T-helper 1 cell treated with Interleukin-12 subunit alpha and Interleukin-12 subunit beta and Interleukin-4 antibody, amounts not matched to agents 30 μg/mL and 1 μg/mL, for 36 hours (primary cell): ENCODE measurements around the gene GMPPB.

Source experiments
- H3K27ac Mint-ChIP-seq: one replicate; pipeline ENCODE4 v1.8.0; 2021; ENCODE audit warnings: mild to moderate bottlenecking, mixed read lengths
- H3K27me3 Mint-ChIP-seq: one replicate; pipeline ENCODE4 v1.8.0; 2021; ENCODE audit warnings: low read depth, mixed read lengths
- H3K36me3 Mint-ChIP-seq: one replicate; pipeline ENCODE4 v1.8.0; 2021; ENCODE audit warnings: low read depth, mixed read lengths
- H3K4me1 Mint-ChIP-seq: one replicate; pipeline ENCODE4 v1.8.0; 2021; ENCODE audit warnings: low read depth, mixed read lengths
- H3K4me3 Mint-ChIP-seq: one replicate; pipeline ENCODE4 v1.8.0; 2021; ENCODE audit warnings: mild to moderate bottlenecking, moderate library complexity, mixed read lengths
- H3K9me3 Mint-ChIP-seq: one replicate; pipeline ENCODE4 v1.8.0; 2021; ENCODE audit warnings: mixed read lengths

Gene GMPPB

DNA sequence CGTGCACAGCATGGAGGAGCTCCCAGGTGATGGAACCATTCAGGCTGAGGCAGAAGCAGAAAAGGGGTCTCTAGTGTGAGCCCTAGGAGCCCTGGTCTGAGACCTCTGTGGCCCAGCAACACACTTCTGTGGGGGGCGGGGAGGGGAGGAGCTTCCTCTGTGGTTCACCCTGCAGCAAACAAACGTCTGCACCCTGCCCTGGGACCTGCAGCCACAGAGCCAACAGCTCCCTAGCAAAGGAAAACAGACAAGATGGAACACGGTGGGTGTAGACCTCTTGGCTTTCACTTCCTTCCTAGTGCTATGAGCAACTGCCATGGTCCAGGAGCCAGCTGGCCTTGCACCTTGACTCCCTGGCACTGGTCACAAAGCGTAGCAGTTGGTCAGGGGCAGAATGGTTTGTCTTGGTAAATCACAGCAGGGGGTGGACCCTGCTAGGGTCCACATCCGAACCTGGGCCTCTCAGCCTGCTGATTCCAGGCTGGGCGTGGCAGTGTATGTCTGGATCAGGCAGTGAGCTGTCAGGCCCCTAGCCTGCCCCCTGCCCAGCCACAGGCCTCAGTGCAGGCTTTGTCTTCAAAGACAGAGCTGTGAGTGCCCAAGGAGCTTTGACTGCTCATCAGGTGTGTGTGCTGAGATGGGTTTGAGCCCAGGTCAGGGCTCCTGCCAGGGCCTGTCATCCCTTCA lies 11.0 kb downstream of the GMPPB start:
- H3K36me3 Mint-ChIP-seq = peaks cover under 1% of the 10 kb centered on the region
- peaks cover 5% of the 10 kb centered on the region for H3K4me1 Mint-ChIP-seq
- no peak overlapping the region for H3K27ac Mint-ChIP-seq
- no peaks in the 10 kb centered on the region for H3K9me3 Mint-ChIP-seq
- no peaks in the 10 kb centered on the region for H3K27me3 Mint-ChIP-seq
- no peak overlapping the region for H3K4me3 Mint-ChIP-seq

DNA sequence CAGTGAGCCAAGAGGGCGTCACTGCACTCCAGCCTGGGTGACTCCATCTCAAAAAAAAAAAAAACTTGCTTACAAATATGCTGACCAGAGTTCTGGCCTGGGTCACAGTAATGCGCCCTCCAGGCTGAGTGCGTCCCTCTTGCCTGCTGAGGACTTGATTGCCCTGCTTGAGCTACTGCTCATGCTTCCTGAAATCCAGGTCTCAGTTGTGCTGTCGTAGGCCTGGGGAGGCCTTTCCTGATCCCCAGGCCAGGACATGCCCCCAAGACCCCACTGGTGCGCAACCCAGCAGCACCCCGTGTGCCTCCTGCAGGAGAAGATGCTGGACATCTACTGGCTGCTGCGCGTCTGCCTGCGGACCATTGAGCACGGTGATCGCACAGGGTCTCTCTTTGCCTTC lies 11.6 kb downstream of the GMPPB start:
- H3K27ac Mint-ChIP-seq = no peak overlapping the region
- H3K27me3 Mint-ChIP-seq = no peaks in the 10 kb centered on the region
- H3K4me1 Mint-ChIP-seq = peaks cover 5% of the 10 kb centered on the region
- H3K9me3 Mint-ChIP-seq = no peaks in the 10 kb centered on the region
- H3K36me3 Mint-ChIP-seq = peaks cover 3% of the 10 kb centered on the region
- no peak overlapping the region for H3K4me3 Mint-ChIP-seq

DNA sequence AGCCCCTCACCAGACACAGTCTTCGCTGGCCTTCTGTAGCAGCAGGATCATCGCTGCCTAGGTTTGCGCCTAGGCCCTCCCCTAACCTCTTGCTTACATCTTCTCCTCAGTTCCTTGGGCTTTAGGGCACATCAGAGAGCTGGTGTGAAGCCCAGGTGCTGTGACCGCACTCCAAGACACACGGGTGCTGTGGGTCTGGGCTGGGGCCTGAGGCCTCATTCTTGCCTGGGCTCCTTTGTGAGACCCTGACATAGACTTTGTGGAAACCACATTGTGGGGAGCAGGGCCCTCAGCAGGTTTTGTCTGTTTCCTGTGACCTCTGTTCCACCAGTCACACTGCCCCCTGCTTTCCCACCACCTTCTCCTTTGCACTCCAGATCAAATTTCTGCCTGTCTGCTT lies 12.3 kb downstream of the GMPPB start:
- Mint-ChIP-seq H3K9me3 (no peaks in the 10 kb centered on the region), H3K4me3 (no peak overlapping the region), H3K36me3 (peaks cover 3% of the 10 kb centered on the region)

DNA sequence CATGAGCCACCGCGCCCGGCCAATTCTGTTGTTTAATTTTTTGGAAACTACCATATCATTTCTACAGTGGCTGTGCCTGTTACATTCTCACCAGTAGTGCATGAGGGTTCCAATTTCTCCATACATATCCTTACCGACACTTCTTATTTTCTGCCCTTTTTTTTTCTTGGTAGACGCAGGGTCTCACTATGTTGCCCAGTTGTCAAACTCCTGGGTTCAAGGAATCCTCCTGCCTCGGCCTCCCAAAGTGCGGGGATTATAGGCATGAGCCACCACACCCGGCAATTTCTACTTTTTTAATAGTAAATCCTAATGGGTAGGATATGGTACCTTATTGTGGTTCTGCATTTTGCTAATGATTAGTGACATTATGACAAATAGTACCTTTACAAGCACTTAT lies 13.9 kb downstream of the GMPPB start:
- Mint-ChIP-seq H3K27ac (no peak overlapping the region), H3K4me3 (no peak overlapping the region), H3K9me3 (no peaks in the 10 kb centered on the region)

More for the DNA sequence above, 12.3 kb downstream of the GMPPB start:
- peaks cover 5% of the 10 kb centered on the region for H3K4me1 Mint-ChIP-seq
- no peak overlapping the region for H3K27ac Mint-ChIP-seq
- no peaks in the 10 kb centered on the region for H3K27me3 Mint-ChIP-seq

DNA sequence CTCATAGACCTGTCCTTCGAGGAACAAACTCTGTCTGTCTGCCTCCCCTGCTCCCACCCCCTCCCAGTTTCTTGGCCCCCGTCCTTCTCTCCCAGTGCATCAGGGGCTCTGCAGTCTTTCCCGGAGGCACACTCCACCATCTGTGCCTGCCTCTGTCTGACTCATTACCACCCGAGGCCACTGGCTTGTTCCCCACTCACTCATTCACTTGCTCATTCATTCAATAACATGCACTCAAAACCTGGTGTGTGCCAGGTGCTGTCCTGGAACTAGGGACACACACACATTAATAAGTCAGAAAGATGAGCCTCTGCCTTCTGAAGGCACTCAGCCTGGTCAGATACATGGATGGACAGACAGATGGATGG lies 16.7 kb downstream of the GMPPB start:
- H3K4me1 Mint-ChIP-seq = peaks cover 2% of the 10 kb centered on the region
- no peak overlapping the region for H3K27ac Mint-ChIP-seq
- H3K9me3 Mint-ChIP-seq = no peaks in the 10 kb centered on the region
- H3K36me3 Mint-ChIP-seq = peaks cover 3% of the 10 kb centered on the region
- no peak overlapping the region for H3K4me3 Mint-ChIP-seq
- H3K27me3 Mint-ChIP-seq = no peaks in the 10 kb centered on the region

More for the DNA sequence above, 13.9 kb downstream of the GMPPB start:
- H3K27me3 Mint-ChIP-seq = no peaks in the 10 kb centered on the region
- peaks cover 3% of the 10 kb centered on the region for H3K36me3 Mint-ChIP-seq
- H3K4me1 Mint-ChIP-seq = peaks cover 5% of the 10 kb centered on the region

DNA sequence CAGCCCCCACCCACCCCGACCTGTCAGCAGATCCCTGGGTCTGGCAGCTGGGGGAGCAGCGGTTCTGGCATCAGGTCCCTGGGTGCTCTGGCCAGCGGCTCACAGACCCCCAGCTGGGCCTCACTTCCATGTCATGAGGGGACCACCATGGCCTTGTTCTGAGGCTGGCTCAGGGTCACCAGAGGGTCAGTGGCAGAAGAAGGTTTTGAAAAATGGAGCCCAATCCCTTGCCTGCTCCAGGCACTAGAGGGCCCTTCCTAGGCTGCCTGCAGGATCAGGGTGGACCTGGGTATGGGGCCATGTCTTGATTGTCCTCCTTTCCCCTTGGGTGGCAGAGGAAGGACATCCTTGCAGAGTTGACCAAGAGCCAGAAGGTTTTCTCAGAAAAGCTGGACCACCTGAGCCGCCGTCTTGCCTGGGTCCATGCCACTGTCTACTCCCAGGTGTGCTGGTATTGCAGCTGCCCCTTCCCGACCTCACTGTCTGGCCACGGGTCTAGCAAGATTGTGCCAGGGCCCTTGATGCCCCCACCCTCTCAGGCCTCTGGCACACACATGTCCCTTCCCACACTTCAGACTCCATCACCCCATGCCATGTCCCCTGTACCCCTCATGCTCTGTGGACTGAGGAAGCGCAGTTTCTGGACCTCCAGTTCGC lies 17.2 kb downstream of the GMPPB start:
- peaks cover 3% of the 10 kb centered on the region for H3K36me3 Mint-ChIP-seq

DNA sequence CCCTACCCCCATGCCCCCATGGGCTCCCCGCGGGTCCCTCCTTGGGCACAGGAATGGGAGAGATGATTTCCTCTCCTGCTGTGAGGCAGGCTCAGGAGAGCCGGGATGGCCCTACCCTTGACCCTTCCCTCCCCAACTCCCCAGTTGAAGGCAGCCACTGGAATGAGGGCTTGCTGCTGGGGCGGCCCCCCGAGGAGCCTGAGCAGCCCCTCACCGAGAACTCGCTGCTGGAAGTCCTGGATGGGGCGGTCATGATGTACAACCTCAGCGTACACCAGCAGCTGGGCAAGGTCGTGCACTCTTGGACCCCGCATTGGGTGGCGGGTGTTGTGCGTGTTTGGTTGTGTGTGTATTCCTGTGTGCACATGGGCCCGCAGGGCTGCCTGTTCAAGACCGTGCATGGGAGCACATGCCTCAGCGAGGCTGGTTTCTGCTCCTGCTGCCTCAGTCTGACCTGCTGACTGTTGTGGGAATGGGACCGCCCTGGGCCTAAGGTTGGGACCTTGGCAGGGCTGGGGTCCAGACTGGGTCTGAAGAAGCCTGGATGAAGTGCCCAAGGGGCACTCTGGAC lies 18.3 kb downstream of the GMPPB start:
- no peaks in the 10 kb centered on the region for H3K27me3 Mint-ChIP-seq
- no peaks in the 10 kb centered on the region for H3K9me3 Mint-ChIP-seq
- H3K27ac Mint-ChIP-seq = no peak overlapping the region
- no peak overlapping the region for H3K4me3 Mint-ChIP-seq
- no peaks in the 10 kb centered on the region for H3K4me1 Mint-ChIP-seq
- peaks cover 3% of the 10 kb centered on the region for H3K36me3 Mint-ChIP-seq

More for the DNA sequence above, 17.2 kb downstream of the GMPPB start:
- H3K4me3 Mint-ChIP-seq = no peak overlapping the region
- H3K27me3 Mint-ChIP-seq = no peaks in the 10 kb centered on the region
- no peak overlapping the region for H3K27ac Mint-ChIP-seq
- no peaks in the 10 kb centered on the region for H3K4me1 Mint-ChIP-seq
- no peaks in the 10 kb centered on the region for H3K9me3 Mint-ChIP-seq

DNA sequence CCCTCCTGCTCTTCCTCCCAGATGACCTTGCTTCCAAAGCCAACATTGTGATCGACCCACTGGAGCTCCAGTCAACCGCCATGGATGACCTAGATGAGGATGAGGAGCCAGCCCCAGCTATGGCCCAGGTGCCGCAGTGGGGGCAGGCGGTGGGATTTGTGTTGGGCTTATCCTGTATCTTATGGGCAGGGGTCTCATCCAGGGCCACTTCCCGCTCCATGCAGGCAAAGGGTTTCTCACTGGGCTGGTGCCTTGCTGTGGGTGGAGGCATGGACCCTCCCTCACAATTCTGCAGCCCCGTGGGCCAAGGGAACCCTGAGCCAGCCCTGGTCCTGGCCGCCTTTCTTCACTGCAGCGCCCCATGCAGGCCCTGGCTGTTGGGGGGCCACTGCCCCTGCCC lies 19.1 kb downstream of the GMPPB start:
- no peak overlapping the region for H3K27ac Mint-ChIP-seq
- H3K9me3 Mint-ChIP-seq = no peaks in the 10 kb centered on the region
- no peaks in the 10 kb centered on the region for H3K4me1 Mint-ChIP-seq
- H3K36me3 Mint-ChIP-seq = peaks cover 3% of the 10 kb centered on the region
- no peak overlapping the region for H3K4me3 Mint-ChIP-seq
- H3K27me3 Mint-ChIP-seq = no peaks in the 10 kb centered on the region

DNA sequence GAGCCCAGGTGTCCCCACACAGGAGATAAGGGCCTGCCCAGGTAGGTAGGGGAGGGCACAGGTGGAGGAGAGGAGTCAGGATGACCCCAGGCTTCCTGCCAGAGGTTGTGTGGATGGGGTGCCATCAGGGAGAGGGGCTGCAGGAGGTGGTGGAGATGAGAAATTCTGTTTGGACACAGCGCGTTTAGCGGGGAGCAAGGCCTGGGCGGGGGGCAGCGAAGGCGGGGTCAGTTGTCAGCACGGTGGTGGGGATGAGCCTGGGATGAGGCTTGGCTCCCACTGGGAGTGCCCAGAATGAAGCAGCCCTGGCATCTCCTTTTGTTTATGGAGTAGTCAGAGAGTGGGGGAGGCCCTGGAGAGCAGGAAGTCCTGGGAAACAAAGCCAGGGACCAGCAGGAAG lies 19.8 kb downstream of the GMPPB start:
- Mint-ChIP-seq H3K27me3 (no peaks in the 10 kb centered on the region), H3K27ac (no peak overlapping the region), H3K4me3 (no peak overlapping the region), H3K36me3 (peaks cover 3% of the 10 kb centered on the region), H3K4me1 (no peaks in the 10 kb centered on the region), H3K9me3 (no peaks in the 10 kb centered on the region)

DNA sequence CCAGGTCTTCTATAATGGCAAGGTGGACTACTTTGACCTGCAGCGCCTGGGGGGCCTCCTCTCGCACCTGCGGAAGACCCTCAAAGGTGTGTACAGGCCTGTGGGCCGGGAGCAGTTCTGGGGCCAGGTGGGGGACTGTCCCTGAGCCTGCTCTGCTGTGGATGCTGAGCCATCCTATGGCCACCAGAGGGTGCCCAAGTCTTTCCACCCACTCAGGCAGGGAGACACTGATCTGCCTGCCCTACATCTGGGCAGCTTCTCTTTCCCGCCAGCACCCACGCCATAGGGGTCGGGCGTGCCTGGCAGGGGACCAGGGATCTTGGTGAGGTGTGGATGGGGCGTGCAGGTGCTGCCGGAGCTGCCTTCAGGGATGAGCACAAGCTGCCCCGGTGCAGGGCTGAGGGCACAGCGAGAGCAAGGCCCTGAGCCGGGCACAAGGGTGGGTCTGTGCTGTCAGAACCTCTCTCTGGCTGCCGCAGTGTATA lies 20.3 kb downstream of the GMPPB start:
- Mint-ChIP-seq H3K4me1 (no peaks in the 10 kb centered on the region), H3K36me3 (peaks cover 3% of the 10 kb centered on the region), H3K27ac (peak overlapping the region; percentile 50), H3K4me3 (no peak overlapping the region), H3K27me3 (no peaks in the 10 kb centered on the region), H3K9me3 (no peaks in the 10 kb centered on the region)

DNA sequence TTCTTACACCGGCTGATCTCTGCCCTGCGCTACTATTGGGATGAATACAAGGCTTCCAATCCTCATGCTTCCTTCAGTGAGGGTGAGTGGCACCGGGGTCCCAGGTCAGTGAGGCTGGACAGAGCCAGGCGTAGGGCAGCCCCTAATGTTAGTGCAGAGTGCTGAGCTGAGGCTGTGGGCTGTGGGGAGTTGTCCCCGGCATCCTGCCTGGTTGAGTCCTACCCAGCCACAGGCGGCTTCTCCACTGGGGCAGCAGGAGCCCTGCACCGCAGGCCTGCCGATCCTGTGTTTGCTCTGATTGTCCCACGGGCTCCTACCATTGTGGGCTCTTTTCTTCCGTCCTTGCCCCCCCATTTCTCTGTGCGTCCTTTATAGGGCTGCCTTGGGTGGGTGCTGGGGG lies 21.1 kb downstream of the GMPPB start:
- Mint-ChIP-seq H3K27ac (no peak overlapping the region), H3K4me1 (no peaks in the 10 kb centered on the region), H3K9me3 (no peaks in the 10 kb centered on the region), H3K27me3 (no peaks in the 10 kb centered on the region), H3K36me3 (peaks cover 1% of the 10 kb centered on the region), H3K4me3 (no peak overlapping the region)

DNA sequence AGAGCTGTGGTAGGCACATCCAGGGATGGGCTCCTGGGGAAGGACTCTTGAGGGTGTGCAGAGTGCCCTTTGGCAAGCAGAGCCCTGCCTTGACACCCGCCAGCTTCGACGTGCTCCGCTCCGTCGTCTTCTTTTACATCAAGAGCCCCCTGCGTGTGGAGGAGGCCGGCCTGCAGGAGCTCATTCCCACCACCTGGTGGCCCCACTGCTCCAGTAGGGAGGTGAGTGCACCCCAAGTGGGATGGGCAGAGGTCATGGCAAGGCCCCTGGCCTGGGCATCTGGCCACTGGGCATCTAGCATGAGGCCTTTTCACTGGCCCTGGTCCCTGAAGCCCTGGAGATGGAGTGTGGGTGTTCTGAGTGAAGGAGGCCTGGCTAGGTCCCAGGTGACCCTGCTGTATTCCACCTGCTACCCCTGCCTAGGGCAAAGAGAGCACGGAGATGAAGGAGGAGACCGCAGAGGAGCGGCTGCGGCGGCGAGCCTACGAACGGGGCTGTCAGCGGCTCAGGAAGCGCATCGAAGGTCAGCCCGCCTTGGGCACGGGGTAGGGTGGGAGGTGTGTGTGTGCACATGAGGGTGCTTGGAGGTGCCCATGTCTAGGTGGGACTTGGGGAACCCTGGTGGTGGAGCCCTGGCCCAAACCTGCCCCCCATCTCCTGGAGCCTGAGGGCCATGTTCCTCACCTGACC lies 22.2 kb downstream of the GMPPB start:
- H3K27me3 Mint-ChIP-seq = no peaks in the 10 kb centered on the region
- no peak overlapping the region for H3K27ac Mint-ChIP-seq

DNA sequence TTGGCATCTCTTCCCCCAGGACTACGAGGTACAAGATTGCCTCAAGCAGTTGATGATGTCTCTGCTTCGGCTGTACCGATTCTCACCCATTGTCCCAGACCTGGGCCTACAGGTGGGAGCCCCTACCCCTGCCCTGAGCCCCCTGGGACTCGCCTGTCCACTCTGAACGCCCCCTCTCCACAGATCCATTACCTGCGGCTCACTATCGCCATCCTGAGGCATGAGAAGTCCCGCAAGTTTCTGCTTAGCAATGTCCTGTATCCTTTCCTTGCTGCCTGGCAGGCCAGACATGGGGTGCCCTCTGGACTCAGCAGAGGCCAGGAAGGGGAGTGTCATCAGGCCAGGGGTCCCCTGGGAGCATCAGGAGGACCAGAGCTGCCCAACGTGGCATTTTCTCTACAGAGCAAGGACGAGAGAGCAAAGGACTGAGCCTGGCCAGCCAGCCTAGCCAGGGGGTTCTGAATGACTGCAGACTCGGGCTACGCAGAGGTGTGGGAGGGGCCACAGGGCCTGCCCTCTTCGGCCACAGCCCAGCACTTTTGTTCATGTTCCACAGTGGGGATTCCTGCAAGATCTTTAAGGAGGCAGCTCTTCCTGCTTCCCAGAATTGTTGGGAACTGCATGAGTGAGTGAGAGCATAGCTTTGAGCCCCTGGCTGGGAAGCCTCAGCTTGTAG lies 23.2 kb downstream of the GMPPB start:
- no peaks in the 10 kb centered on the region for H3K36me3 Mint-ChIP-seq
- no peaks in the 10 kb centered on the region for H3K4me1 Mint-ChIP-seq
- H3K9me3 Mint-ChIP-seq = no peaks in the 10 kb centered on the region
- H3K4me3 Mint-ChIP-seq = no peak overlapping the region
- H3K27me3 Mint-ChIP-seq = no peaks in the 10 kb centered on the region
- no peak overlapping the region for H3K27ac Mint-ChIP-seq

More for the DNA sequence above, 22.2 kb downstream of the GMPPB start:
- H3K9me3 Mint-ChIP-seq = no peaks in the 10 kb centered on the region
- no peaks in the 10 kb centered on the region for H3K36me3 Mint-ChIP-seq
- H3K4me1 Mint-ChIP-seq = no peaks in the 10 kb centered on the region
- H3K4me3 Mint-ChIP-seq = no peak overlapping the region

DNA sequence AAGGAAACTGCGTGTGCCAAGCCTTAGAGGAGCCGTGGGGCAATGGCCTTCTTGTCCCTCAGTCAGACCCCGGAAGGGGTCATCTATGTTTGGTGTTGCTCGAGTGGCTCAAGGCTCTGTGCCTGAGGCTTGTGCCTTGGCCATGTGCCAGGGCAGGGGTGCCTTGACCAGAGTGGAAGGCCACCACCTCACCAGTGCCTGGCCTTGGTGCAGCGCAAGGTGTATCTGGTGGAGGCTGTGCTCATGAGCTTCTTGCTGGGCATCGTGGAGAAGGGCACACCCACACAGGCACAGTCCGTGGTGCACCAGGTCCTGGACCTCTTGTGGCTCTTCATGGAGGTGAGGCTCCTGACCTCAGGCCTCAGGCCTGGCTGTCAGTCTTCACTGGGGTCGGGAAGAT lies 23.7 kb downstream of the GMPPB start:
- Mint-ChIP-seq H3K27me3 (no peaks in the 10 kb centered on the region), H3K4me3 (no peak overlapping the region), H3K4me1 (no peaks in the 10 kb centered on the region), H3K9me3 (no peaks in the 10 kb centered on the region), H3K27ac (no peak overlapping the region), H3K36me3 (no peaks in the 10 kb centered on the region)
